Measurements from ENCODE around the gene EXOC3L2. TPM values are rescaled to one million over a fixed set of nuclear protein-coding genes. Genes with fewer than 3 reads are reported as not detected.

EXOC3L2 gene
- total RNA-seq, 1 experiment from 2014 or later: 0.61 TPM

DNA sequence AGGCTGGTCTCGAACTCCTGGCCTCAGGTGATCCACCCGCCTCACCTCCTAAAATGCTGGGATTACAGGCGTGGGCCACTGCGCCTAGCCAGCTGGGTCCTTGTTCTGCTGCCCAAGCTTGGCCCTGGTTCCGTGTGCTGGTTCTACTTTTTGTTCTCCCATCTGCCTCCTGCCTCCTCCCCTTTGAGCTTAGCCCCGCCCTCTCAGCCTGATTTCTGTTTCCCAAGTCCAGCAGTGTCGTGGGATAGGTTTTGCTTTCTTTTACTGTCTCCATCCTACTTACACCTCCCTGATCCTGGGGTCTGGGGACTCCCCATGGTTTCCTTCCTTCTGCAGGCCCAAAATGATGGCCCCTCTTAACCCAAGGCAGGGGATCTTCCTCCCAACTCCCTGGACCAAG is 64.3 kb downstream of the EXOC3L2 start:
- Histone ChIP-seq H3K4me2 (ENCODE audit: insufficient read depth, insufficient read length, low read length) (no peak overlapping the region), H3K14ac (ENCODE audit: insufficient read depth, low read length) (no peak overlapping the region), H3K79me1 (ENCODE audit: insufficient read depth, low read depth, low read length, poor library complexity, severe bottlenecking) (no peaks in the 10 kb centered on the region), H2BK15ac (ENCODE audit: low read depth, low read length) (no peak overlapping the region), H3K9ac (ENCODE audit: extremely low read depth, insufficient read length, low read length) (no peak overlapping the region), H3K23ac (ENCODE audit: insufficient read length, low read depth, low read length) (no peak overlapping the region), H3K27me3 (ENCODE audit: insufficient read depth, low read length) (no peaks in the 10 kb centered on the region), H2BK5ac (ENCODE audit: insufficient read length, low read length) (no peak overlapping the region), H2BK120ac (ENCODE audit: low read depth, low read length, poor library complexity, severe bottlenecking) (no peak overlapping the region), H3K18ac (ENCODE audit: insufficient read length, low read depth, low read length) (no peak overlapping the region), H3K4ac (ENCODE audit: low read depth, low read length) (no peak overlapping the region), H4K8ac (replicated peaks; ENCODE audit: insufficient read length, low read depth, low read length) (no peak overlapping the region), H3K4me1 (ENCODE audit: insufficient read depth, low read length) (no peaks in the 10 kb centered on the region), H3K27ac (ENCODE audit: insufficient read length, low read depth, low read length) (no peak overlapping the region), H3T11ph (ENCODE audit: low read length) (no peak overlapping the region), H3K23me2 (ENCODE audit: insufficient read length, low read depth, low read length, poor library complexity, severe bottlenecking) (peaks cover 13% of the 10 kb centered on the region), H2BK12ac (ENCODE audit: insufficient read length, low read depth, low read length) (no peak overlapping the region), H4K5ac (ENCODE audit: insufficient read length, low read depth, low read length) (no peak overlapping the region), H2AK5ac (ENCODE audit: insufficient read length, low read length) (no peak overlapping the region), H4K91ac (ENCODE audit: insufficient read length, low read depth, low read length) (no peak overlapping the region), H3K9me3 (ENCODE audit: control insufficient read depth, low read depth, low read length) (no peaks in the 10 kb centered on the region), H4K20me1 (ENCODE audit: control insufficient read depth, insufficient read depth, insufficient read length) (no peaks in the 10 kb centered on the region), H3K79me2 (ENCODE audit: insufficient read depth, low read length) (no peaks in the 10 kb centered on the region), H2BK20ac (ENCODE audit: low read depth, low read length, poor library complexity, severe bottlenecking) (no peak overlapping the region), H3K56ac (ENCODE audit: insufficient read length, low read depth, low read length) (no peak overlapping the region), H2AFZ (ENCODE audit: low read length) (no peak overlapping the region)
- TF ChIP-seq, protein P1, sequence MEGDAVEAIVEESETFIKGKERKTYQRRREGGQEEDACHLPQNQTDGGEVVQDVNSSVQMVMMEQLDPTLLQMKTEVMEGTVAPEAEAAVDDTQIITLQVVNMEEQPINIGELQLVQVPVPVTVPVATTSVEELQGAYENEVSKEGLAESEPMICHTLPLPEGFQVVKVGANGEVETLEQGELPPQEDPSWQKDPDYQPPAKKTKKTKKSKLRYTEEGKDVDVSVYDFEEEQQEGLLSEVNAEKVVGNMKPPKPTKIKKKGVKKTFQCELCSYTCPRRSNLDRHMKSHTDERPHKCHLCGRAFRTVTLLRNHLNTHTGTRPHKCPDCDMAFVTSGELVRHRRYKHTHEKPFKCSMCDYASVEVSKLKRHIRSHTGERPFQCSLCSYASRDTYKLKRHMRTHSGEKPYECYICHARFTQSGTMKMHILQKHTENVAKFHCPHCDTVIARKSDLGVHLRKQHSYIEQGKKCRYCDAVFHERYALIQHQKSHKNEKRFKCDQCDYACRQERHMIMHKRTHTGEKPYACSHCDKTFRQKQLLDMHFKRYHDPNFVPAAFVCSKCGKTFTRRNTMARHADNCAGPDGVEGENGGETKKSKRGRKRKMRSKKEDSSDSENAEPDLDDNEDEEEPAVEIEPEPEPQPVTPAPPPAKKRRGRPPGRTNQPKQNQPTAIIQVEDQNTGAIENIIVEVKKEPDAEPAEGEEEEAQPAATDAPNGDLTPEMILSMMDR (conservative IDR thresholded peaks at IDR 0.05): no peak
- H3K27me3 Mint-ChIP-seq (ENCODE audit: low read depth): peaks cover 13% of the 10 kb centered on the region
- H3K4me3 Mint-ChIP-seq: peak overlapping the region; percentile 67 to 80
- H3K27ac Mint-ChIP-seq: no peak overlapping the region; a peak in 1 of 7 replicates
- no peaks in the 10 kb centered on the region for H3K9me3 Mint-ChIP-seq
- WGBS (ENCODE audit: extremely low coverage, insufficient read length, low lambda C conversion rate): no CpG with 5 or more reads among the region's 7 CpGs
- peaks cover 0 to 10% of the 10 kb centered on the region in 2 experiments; a peak in 2 of 4 replicates for H3K4me1 Mint-ChIP-seq
- no peak for DNase-seq
- H3K36me3 Mint-ChIP-seq (ENCODE audit: insufficient read depth in 1 of 3, low read depth in 3 of 3): peaks cover 0 to 4% (median 2%) of the 10 kb centered on the region in 3 experiments; a peak in 2 of 7 replicates

All from H9 (cell line).